GM12873 (cell line): ENCODE data around the gene LAMB3.

Experiments used
- TF ChIP-seq, protein P1 (sequence below): IDR thresholded peaks from 2 replicates; pipeline ENCODE4 v1.5.1; 2012; ENCODE audit warnings: low read depth, mild to moderate bottlenecking, moderate library complexity, low read length, control low read depth; ENCODE audit not compliant: insufficient read depth; ENCODE audit errors: missing control alignments

Gene LAMB3

DNA sequence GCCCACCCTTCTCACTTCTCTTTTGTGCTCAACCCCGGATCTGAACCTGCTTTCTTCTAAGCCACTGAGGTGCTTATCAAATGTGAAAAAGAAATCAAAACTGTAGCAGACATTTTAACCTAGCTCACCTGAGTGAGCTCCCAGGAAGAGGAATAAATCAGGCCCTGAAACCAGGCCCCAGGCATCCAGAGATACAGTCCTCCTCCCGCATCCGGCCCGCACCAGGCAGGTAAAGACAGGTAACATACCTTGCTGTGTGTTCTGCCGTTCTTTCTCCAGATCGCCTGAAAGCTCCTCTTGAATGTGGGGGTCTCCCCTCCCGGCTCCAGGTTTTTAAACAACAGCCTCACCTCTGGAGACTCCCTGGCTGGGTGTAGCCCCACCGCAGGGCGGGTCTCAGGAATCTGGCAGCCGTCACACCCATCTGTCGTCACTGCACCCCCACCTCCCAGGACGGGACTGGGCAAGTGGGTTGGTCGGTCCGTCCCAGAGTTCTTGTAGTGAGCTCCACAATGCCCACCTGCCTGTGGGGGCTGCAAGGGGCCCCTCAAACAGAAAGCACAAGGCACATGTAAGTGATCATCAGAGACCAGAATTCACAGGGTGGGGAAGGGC, at the start of gene LAMB3:
LAMB3 (minus strand) TSS at position 305 of the 615 bp plus-strand sequence. CDS start 1,481 bp downstream, outside the sequence.
- TF ChIP-seq, protein P1, sequence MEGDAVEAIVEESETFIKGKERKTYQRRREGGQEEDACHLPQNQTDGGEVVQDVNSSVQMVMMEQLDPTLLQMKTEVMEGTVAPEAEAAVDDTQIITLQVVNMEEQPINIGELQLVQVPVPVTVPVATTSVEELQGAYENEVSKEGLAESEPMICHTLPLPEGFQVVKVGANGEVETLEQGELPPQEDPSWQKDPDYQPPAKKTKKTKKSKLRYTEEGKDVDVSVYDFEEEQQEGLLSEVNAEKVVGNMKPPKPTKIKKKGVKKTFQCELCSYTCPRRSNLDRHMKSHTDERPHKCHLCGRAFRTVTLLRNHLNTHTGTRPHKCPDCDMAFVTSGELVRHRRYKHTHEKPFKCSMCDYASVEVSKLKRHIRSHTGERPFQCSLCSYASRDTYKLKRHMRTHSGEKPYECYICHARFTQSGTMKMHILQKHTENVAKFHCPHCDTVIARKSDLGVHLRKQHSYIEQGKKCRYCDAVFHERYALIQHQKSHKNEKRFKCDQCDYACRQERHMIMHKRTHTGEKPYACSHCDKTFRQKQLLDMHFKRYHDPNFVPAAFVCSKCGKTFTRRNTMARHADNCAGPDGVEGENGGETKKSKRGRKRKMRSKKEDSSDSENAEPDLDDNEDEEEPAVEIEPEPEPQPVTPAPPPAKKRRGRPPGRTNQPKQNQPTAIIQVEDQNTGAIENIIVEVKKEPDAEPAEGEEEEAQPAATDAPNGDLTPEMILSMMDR = no peak

DNA sequence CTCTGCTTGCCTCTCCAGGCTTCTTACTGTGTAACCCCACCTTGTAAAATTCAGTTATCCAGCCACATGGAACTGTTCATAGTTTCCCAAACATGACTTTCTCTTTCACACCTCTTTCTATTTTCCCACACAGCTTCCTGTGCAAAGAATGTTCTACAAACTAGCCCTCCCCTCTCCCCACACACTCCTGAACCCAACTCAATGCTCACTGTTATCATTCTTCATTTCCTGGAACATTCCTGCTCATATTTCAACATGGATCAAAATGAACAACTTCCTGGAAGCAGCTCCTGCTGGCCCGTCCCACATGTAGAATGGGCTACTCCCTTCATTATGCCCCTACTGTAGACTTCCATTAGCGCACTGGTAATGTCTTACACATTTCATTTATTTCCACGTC, 44.9 kb upstream of the LAMB3 start:
- TF ChIP-seq, protein P1 = no peak

DNA sequence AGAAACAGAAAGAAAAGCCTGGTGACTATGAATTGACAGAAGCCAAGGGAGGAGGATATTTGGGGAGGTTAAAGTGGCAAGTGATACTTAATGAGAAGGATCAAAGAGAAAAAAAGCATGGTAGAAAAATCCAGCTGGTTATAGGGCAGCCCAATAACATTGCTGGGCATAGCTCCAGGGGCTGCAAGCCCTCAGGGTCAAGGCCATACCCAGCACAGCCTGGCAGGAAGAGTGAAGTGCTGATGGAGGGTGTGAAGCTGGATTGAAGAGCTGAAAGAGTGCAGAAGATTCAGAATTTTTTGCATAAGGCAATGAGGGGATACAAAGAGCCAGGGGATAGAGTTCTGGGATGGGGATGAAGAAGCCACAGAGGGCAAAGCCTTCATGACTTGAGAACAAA, 44.4 kb upstream of the LAMB3 start:
- TF ChIP-seq, protein P1 = no peak

DNA sequence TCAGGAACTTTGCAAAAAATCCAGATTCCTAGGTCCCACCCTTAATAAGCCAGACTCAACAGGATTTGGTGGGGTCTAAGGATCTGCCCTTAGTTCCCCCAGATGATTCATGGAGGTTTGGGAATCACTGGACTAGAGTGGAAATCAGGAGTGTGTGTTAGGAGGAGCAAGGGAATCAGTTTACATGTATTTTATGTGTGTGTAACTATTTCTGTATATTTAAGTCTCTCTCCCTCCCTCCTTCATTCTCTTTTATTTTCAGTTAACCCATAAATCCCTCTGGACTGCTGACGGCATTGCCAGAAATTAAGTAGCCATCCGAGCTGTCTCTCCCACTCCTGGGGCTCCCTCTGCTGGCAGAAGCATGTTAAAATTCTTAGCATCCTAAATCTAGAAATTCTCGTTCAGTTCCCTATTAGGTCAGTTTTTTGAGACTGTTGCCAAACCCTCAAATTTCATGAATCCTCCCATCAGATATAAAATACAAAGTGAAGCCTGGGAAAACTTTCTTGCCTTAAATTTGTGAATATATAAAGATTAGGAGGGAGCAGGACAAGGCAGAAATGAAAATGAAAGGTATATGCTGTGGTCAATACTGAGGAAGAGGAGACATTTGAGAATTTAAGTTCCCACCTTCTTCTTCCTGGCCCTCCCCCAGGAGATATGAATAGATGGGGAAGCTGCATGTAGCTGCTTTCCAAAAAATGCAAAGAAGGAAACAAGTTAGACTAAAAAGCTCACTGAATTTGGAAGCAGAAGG, 40.7 kb upstream of the LAMB3 start:
- TF ChIP-seq, protein P1 = peak; percentile 78

DNA sequence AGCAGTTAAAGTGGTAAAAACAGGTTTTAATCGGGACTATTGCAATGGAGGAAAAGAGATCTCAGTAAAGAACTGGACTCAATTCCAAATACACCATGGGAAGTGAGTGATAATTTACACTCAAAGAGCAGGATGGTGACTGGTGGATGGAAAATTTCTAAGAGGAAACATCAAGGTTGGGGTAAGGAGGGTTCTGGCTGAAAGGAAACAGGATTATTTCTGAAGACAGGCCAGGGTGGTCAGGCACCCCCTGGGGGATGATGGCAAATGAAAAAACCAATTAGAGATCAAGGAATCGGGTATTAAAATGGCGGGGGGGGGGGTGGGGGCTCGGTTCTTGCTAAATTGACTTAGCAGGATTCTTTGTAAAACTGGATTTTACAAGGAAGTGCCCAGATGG, 40.1 kb upstream of the LAMB3 start:
- TF ChIP-seq, protein P1 = no peak

DNA sequence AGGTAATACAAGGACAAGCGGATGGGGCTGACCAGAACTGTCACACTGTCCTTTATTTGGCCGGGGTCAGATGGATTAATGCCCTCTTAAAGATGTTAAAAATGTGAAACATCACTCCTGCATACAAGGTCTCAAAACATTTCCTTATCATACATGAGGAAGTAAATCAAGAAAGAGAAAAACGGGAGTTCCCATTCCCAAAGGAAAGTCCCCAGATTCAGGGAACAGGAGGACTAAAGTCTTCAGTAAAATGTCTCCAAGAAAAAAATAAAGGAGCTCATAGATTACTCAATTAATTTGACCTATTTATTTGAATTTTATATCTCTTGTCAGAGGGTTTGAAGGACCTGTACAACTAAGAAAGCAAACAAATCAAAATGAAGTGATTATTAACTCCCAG, 39.0 kb upstream of the LAMB3 start:
- TF ChIP-seq, protein P1 = no peak

DNA sequence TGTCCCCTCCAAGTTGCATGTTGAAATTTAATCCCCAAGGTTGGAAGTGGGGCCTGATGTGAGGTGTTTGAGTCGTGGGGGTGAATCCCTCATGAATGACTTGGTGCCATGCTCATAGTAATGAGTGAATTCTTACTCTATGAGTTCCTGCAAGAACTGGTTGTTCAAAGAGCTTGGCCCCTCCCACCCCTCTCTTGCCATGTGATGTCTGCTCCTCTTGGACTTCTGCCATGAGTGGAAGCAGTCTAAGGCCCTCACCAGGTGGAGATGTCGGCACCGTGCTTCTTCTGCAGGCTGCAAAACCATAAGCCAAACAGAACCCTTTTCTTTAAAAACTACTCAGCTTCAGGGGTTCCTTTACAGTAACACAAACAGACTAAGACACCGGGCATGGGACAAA, 37.3 kb upstream of the LAMB3 start:
- TF ChIP-seq, protein P1 = no peak
